NCI-H1417 (cell line): ENCODE measurements around the gene ZNF23.

ENCODE experiments used
- DNase-seq, 3 experiments: peaks; one replicate each; lab custom pipeline; 2025; lab: John Stamatoyannopoulos, UW

The ZNF23 gene

GRCh38 chr16:71467810-71468209, 5.8 kb upstream of the ZNF23 start:
- DNase-seq, result no peak

- no peak for DNase-seq
These were observed 2.2 kb upstream of the ZNF23 start for GRCh38 chr16:71464231-71464630.

GRCh38 chr16:71460941-71461340, 1.1 kb downstream of the ZNF23 start:
- DNase-seq, result no peak

- no peak for DNase-seq
These were observed 1.8 kb downstream of the ZNF23 start for GRCh38 chr16:71460236-71460635.

- DNase-seq, result no peak
These were observed 2.5 kb downstream of the ZNF23 start for GRCh38 chr16:71459510-71459909.

GRCh38 chr16:71456801-71457200, 5.2 kb downstream of the ZNF23 start:
- DNase-seq, result no peak

GRCh38 chr16:71453036-71453435, 9.0 kb downstream of the ZNF23 start:
- no peak for DNase-seq

- peak in 1 of 3 experiments; percentile 3 for DNase-seq
These were observed 13.0 kb downstream of the ZNF23 start for GRCh38 chr16:71449020-71449419.

- DNase-seq, result no peak
These were observed 13.7 kb downstream of the ZNF23 start for GRCh38 chr16:71448274-71448866.

GRCh38 chr16:71443714-71444113, 18.3 kb downstream of the ZNF23 start:
- no peak for DNase-seq

GRCh38 chr16:71442051-71442440, 20.0 kb downstream of the ZNF23 start, which contains the start of gene TLE7:
Gene TLE7 (minus strand): TSS chr16:71442054. CDS start chr16:71433324, 8,730 bp downstream.
- DNase-seq, result no peak

- no peak for DNase-seq
These were observed 20.5 kb downstream of the ZNF23 start for GRCh38 chr16:71441348-71442050.

GRCh38 chr16:71440669-71441347, 21.2 kb downstream of the ZNF23 start:
- DNase-seq, result no peak

GRCh38 chr16:71439523-71439922, 22.5 kb downstream of the ZNF23 start:
- DNase-seq, result no peak

GRCh38 chr16:71436473-71436872, 25.6 kb downstream of the ZNF23 start:
- no peak for DNase-seq

GRCh38 chr16:71432906-71433305, 29.1 kb downstream of the ZNF23 start:
- no peak for DNase-seq

- DNase-seq, result no peak
These were observed 30.1 kb downstream of the ZNF23 start for GRCh38 chr16:71431991-71432390.

- DNase-seq, result no peak
These were observed 30.9 kb downstream of the ZNF23 start for GRCh38 chr16:71431176-71431575.

GRCh38 chr16:71430744-71431143, 31.3 kb downstream of the ZNF23 start:
- DNase-seq, result no peak

GRCh38 chr16:71429581-71429980, 32.5 kb downstream of the ZNF23 start:
- no peak for DNase-seq

- DNase-seq, result no peak
These were observed 33.2 kb downstream of the ZNF23 start for GRCh38 chr16:71428883-71429282.

- DNase-seq, result no peak
These were observed 33.7 kb downstream of the ZNF23 start for GRCh38 chr16:71428385-71428784.
